Neural crest cell (in vitro differentiated cells): ENCODE results near the gene ACACA. TPM values are rescaled to one million over a fixed set of nuclear protein-coding genes. Genes with fewer than 3 reads are reported as not detected.

Source experiments
- DNase-seq: peaks from one replicate; pipeline ENCODE4 v3.0.0; 2021; ENCODE audit warnings: low read depth, mixed read lengths, low spot score
- H3K27ac Mint-ChIP-seq: one replicate; pipeline ENCODE4 v1.8.0; 2021; ENCODE audit warnings: mild to moderate bottlenecking, mixed read lengths; ENCODE audit not compliant: unreplicated experiment
- H3K27me3 Mint-ChIP-seq: 2 replicates; pipeline ENCODE4 v1.8.0; 2021; ENCODE audit warnings: low read depth, mild to moderate bottlenecking, mixed read lengths
- H3K36me3 Mint-ChIP-seq: 2 replicates; pipeline ENCODE4 v1.8.0; 2021; ENCODE audit warnings: low read depth, mild to moderate bottlenecking, mixed read lengths
- H3K4me1 Mint-ChIP-seq: 2 replicates; pipeline ENCODE4 v1.8.0; 2021; ENCODE audit warnings: mixed read lengths
- H3K4me3 Mint-ChIP-seq: one replicate; pipeline ENCODE4 v1.8.0; 2021; ENCODE audit warnings: mild to moderate bottlenecking, mixed read lengths
- H3K9me3 Mint-ChIP-seq: 2 replicates; pipeline ENCODE4 v1.8.0; 2021; ENCODE audit warnings: mixed read lengths
- total RNA-seq: library from RNA; stranded (reverse); gene quantifications from 2 replicates; pipeline ENCODE4 v1.2.1, GENCODE V29; 2021
- TF ChIP-seq, protein P1 (sequence below): fragments of 200-600 bp; sonication (generic); conservative IDR thresholded peaks from 2 replicates; pipeline ENCODE4 v1.5.0; 2021; ENCODE audit warnings: antibody characterized with exemption, mild to moderate bottlenecking

The ACACA gene
- total RNA-seq, 1 donor from 2014 or later, result 211 TPM

DNA sequence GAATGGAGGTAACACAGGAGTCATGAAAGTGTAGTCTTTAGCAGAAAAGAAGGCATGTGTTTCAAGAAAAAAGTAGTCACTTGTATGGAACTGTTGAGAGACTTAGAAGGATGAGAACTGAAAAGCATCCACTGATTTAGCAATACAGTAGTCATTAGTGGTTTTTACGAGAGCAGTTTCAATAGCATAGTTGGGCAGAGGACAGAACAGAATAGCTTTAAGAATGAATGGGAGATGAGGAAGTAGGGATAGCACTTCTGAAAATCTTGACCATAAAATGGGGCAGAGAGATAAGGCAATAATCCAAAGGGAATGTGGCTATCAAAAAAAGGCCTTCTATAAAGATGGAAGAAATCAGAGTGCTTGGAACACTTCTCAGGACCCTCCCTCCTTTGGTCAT lies 95.7 kb downstream of the ACACA start:
- H3K4me1 Mint-ChIP-seq, result peaks cover 3% of the 10 kb centered on the region
- H3K4me3 Mint-ChIP-seq, result no peak overlapping the region
- H3K27ac Mint-ChIP-seq, result no peak overlapping the region
- TF ChIP-seq, protein P1, sequence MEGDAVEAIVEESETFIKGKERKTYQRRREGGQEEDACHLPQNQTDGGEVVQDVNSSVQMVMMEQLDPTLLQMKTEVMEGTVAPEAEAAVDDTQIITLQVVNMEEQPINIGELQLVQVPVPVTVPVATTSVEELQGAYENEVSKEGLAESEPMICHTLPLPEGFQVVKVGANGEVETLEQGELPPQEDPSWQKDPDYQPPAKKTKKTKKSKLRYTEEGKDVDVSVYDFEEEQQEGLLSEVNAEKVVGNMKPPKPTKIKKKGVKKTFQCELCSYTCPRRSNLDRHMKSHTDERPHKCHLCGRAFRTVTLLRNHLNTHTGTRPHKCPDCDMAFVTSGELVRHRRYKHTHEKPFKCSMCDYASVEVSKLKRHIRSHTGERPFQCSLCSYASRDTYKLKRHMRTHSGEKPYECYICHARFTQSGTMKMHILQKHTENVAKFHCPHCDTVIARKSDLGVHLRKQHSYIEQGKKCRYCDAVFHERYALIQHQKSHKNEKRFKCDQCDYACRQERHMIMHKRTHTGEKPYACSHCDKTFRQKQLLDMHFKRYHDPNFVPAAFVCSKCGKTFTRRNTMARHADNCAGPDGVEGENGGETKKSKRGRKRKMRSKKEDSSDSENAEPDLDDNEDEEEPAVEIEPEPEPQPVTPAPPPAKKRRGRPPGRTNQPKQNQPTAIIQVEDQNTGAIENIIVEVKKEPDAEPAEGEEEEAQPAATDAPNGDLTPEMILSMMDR, result no peak
- no peak for DNase-seq
- peaks cover 21% of the 10 kb centered on the region for H3K36me3 Mint-ChIP-seq
- no peaks in the 10 kb centered on the region for H3K9me3 Mint-ChIP-seq
- H3K27me3 Mint-ChIP-seq, result no peaks in the 10 kb centered on the region

DNA sequence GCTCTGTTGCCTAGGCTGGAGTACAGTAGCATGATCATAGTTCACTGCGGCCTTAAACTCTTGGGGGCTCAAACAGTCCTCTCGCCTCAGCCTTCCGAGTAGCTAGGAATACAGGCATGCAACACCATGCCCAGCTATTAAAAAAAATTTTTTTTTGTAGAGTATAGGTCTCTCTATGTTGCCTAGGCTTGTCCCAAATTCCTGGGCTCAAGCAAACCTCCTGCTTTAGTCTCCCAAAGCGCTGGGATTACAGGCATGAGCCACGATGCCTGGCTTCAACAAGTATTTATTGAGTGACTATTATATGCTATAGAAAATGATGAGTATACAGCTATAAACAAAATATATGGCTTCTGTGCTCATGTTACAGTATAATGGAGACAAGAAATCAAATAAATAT lies 97.6 kb downstream of the ACACA start:
- H3K27ac Mint-ChIP-seq, result no peak overlapping the region

DNA sequence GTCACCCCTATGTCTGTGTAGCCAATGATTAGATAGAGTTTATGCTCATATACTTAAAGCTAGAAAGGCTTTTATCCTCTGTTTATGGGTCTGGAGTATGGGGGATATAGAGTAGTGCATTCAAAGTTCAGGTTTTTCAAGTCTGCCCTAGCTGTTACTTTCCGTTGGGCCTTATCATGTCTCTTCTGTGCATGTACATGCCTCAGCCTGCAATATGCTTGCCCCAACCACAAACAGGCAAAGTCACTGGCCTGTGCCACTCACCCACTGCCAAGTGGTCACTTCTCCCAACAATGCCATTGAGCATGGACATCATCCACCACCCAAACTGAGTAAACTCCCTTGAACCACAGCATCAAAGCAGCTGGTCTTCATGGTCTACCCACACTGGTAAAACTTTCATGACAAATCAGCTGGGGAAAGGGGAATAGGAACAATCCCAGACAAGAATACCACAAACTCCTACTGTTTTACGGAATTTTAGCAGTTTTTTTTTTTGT lies 101.2 kb downstream of the ACACA start:
- H3K36me3 Mint-ChIP-seq, result peaks cover 5% of the 10 kb centered on the region
- TF ChIP-seq, protein P1, result no peak
- peaks cover 10% of the 10 kb centered on the region for H3K4me1 Mint-ChIP-seq
- no peaks in the 10 kb centered on the region for H3K9me3 Mint-ChIP-seq
- no peak overlapping the region for H3K4me3 Mint-ChIP-seq
- H3K27me3 Mint-ChIP-seq, result no peaks in the 10 kb centered on the region
- DNase-seq, result no peak
- H3K27ac Mint-ChIP-seq, result peak overlapping the region; percentile 62

More for the DNA sequence above, 97.6 kb downstream of the ACACA start:
- no peaks in the 10 kb centered on the region for H3K9me3 Mint-ChIP-seq
- H3K4me1 Mint-ChIP-seq, result no peaks in the 10 kb centered on the region
- DNase-seq, result no peak
- peaks cover 20% of the 10 kb centered on the region for H3K36me3 Mint-ChIP-seq
- no peaks in the 10 kb centered on the region for H3K27me3 Mint-ChIP-seq
- H3K4me3 Mint-ChIP-seq, result no peak overlapping the region
- TF ChIP-seq, protein P1, result no peak

DNA sequence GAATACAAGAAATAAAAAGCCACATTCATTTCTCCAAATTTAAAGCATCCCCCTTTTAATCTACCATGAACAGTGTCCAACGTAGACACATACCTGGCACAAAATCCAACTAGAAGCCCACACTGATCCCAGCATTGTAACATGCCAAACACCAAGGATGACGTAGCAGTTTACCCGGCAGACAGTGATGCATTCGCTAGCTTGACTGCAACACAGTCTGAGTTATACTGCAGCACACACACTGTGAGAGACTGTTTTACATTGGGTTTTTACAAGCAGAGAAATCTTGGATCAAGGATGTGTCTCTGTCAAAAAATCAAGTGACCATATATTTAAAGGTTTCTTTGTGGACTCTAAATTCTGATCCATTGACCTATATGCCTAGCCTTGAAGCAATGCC lies 105.3 kb downstream of the ACACA start:
- H3K27me3 Mint-ChIP-seq, result no peaks in the 10 kb centered on the region
- H3K36me3 Mint-ChIP-seq, result peaks cover 5% of the 10 kb centered on the region
- peaks cover 29% of the 10 kb centered on the region for H3K4me1 Mint-ChIP-seq
- H3K27ac Mint-ChIP-seq, result no peak overlapping the region
- H3K4me3 Mint-ChIP-seq, result no peak overlapping the region
- DNase-seq, result no peak
- TF ChIP-seq, protein P1, result no peak
- no peaks in the 10 kb centered on the region for H3K9me3 Mint-ChIP-seq

DNA sequence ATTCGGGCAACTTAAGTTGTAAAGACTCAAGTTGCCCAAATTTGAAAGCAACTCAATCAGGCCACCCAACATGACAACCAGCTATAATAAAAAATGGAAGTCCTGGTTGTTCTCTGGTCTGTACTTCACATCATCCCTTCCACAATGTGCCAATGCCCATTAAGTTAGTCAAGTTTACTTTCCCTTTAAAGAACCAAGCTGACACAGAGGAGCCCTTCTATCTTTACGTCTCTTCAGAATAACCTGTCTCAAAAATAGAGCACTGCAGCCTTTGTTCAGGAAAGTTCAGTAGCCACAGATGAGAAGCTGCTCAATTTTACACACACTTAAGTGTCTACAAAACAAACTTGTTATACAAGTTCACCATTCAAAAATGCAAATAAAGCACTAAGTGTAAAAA lies 106.0 kb downstream of the ACACA start:
- H3K27me3 Mint-ChIP-seq, result no peaks in the 10 kb centered on the region
- no peaks in the 10 kb centered on the region for H3K9me3 Mint-ChIP-seq
- H3K4me3 Mint-ChIP-seq, result no peak overlapping the region
- no peak overlapping the region for H3K27ac Mint-ChIP-seq
- peaks cover 29% of the 10 kb centered on the region for H3K4me1 Mint-ChIP-seq
- DNase-seq, result no peak
- peaks cover 5% of the 10 kb centered on the region for H3K36me3 Mint-ChIP-seq
- TF ChIP-seq, protein P1, result no peak
